K562 (cell line): ENCODE data around the gene CHST12. TPM values are rescaled to one million over a fixed set of nuclear protein-coding genes. Genes with fewer than 3 reads are reported as not detected.
A peak's percentile ranks its signal among the peaks of the same experiment; 100 is the strongest.

Experiments
- CHD4 ChIP-seq: fragments of 200-600 bp; sonication (generic); IDR thresholded peaks from 3 replicates; pipeline ENCODE4 v1.6.1; 2012; ENCODE audit warnings: low read depth, mild to moderate bottlenecking, mixed read lengths, low read length, inconsistent platforms; ENCODE audit not compliant: insufficient read depth, insufficient replicate concordance, poor library complexity, severe bottlenecking
- DDX20 ChIP-seq: fragments of 450-650 bp; IDR thresholded peaks from 2 replicates; pipeline ENCODE4 v1.6.1; 2016; ENCODE audit warnings: missing genetic modification characterization, low read depth, mild to moderate bottlenecking, missing compliant biosample characterization, moderate library complexity
- E2F1 ChIP-seq: sonication (generic); formaldehyde crosslinking; IDR thresholded peaks from 2 replicates; pipeline ENCODE4 v1.8.1; 2023; ENCODE audit warnings: mild to moderate bottlenecking, missing genetic modification reagents, moderate library complexity
- FOXK2 ChIP-seq, 2 experiments: fragments of 450-650 bp; IDR thresholded peaks in 1 of 2; conservative IDR thresholded peaks in 1 of 2; 2 replicates each; pipeline ENCODE4 v1.6.1; 2016; ENCODE audit warnings: low read depth in 2 of 2, mild to moderate bottlenecking in 1 of 2
- HBP1 ChIP-seq: fragments of 450-650 bp; formaldehyde crosslinking; IDR thresholded peaks from 2 replicates; pipeline ENCODE4 v1.4.0; 2022; ENCODE audit warnings: missing genetic modification characterization
- HCFC1 ChIP-seq: IDR thresholded peaks from 2 replicates; pipeline ENCODE4 v1.6.1; 2012; ENCODE audit warnings: low read depth, low read length, improper control_type of control experiment
- HMGXB4 ChIP-seq: sonication (generic); formaldehyde crosslinking; IDR thresholded peaks from 2 replicates; pipeline ENCODE4 v1.8.1; 2023; ENCODE audit warnings: mild to moderate bottlenecking, missing genetic modification reagents
- L3MBTL2 ChIP-seq: fragments of 450-650 bp; IDR thresholded peaks from 2 replicates; pipeline ENCODE4 v1.6.1; 2016; ENCODE audit warnings: mild to moderate bottlenecking, moderate library complexity
- MBD1 ChIP-seq: fragments of 250-450 bp; sonication (Bioruptor Pico); IDR thresholded peaks from 2 replicates; pipeline ENCODE4 v1.8.0; 2022; ENCODE audit warnings: inconsistent platforms
- MTA3 ChIP-seq: fragments of 450-650 bp; formaldehyde crosslinking; IDR thresholded peaks from 2 replicates; pipeline ENCODE4 v1.6.1; 2017; ENCODE audit warnings: mild to moderate bottlenecking, borderline replicate concordance
- NKRF ChIP-seq: fragments of 450-650 bp; IDR thresholded peaks from 2 replicates; pipeline ENCODE4 v1.6.1; 2016; ENCODE audit warnings: borderline replicate concordance
- NONO ChIP-seq, 2 experiments: fragments of 200-400 bp in 1 of 2; fragments of 450-650 bp in 1 of 2; formaldehyde crosslinking in 1 of 2; IDR thresholded peaks; 2 replicates each; pipeline ENCODE4 v1.6.1; 2017; ENCODE audit warnings: low read depth in 2 of 2, mild to moderate bottlenecking in 2 of 2, moderate library complexity in 2 of 2, low read length in 1 of 2
- POLR2A ChIP-seq: fragments of 450-650 bp; conservative IDR thresholded peaks from 2 replicates; pipeline ENCODE4 v1.6.1; 2016
- SMAD4 ChIP-seq: fragments of 250-450 bp; sonication (Bioruptor Pico); conservative IDR thresholded peaks from 2 replicates; pipeline ENCODE4 v1.8.0; 2021; ENCODE audit warnings: inconsistent platforms, mild to moderate bottlenecking, moderate library complexity
- SMARCC2 ChIP-seq: fragments of 450-650 bp; IDR thresholded peaks from 2 replicates; pipeline ENCODE4 v1.6.1; 2017; ENCODE audit warnings: antibody characterized with exemption, moderate library complexity, mild to moderate bottlenecking, low read depth
- SP1 ChIP-seq: sonication (generic); formaldehyde crosslinking; IDR thresholded peaks from 2 replicates; pipeline ENCODE4 v1.8.1; 2022; ENCODE audit warnings: mild to moderate bottlenecking, missing genetic modification reagents
- ZNF280B ChIP-seq: fragments of 250-450 bp; sonication (Bioruptor Pico); IDR thresholded peaks from 2 replicates; pipeline ENCODE4 v1.5.1; 2021; ENCODE audit warnings: mild to moderate bottlenecking
- polyA plus RNA-seq, 8 experiments: library from polyadenylated mRNA; depleted of rRNA in 4 of 8; stranded (reverse) in 5 of 8; unstranded in 3 of 8; fragments of >200 nt; fragmentation: Nextera tagmentation in 2 of 8; fragmentation: Illumina TruSeq in 1 of 8; extraction: Ambion mirVana in 2 of 8; extraction: Trizol in 1 of 8; gene quantifications; 2 replicates each; pipeline versions ENCODE4 v1.2.1 to v1.2.3, GENCODE V29; 2011 to 2014; ENCODE audit warnings: inconsistent platforms in 1 of 8, missing spikeins in 1 of 8
- total RNA-seq, 7 experiments: library from RNA; depleted of rRNA in 6 of 7; stranded (reverse); fragments of >200 nt in 6 of 7; fragmentation: Illumina TruSeq in 2 of 7; extraction: Trizol in 2 of 7; gene quantifications; 2 replicates each; pipeline versions ENCODE4 v1.2.1 to v1.2.3, GENCODE V29; 2011 to 2021; ENCODE audit warnings: low replicate concordance in 1 of 7

CHST12 gene
- total and polyA plus RNA-seq, 9 of the 15 experiments (the other 6 are each of a cell fraction or from before 2014, with no cell fraction given), result 0.18 to 19.8 (median 3.6) TPM

- 0 out of 2 replicates have a peak, but pooled peaks have one; percentile 1 for TF ChIP-seq MBD1 (CRISPR knock-in tag)
- peak; percentile 89 to 93 for TF ChIP-seq FOXK2 (conservative IDR thresholded peaks at IDR 0.05 in 1 of 2, IDR thresholded peaks at IDR 0.05 in 1 of 2; ENCODE audit: low read depth in 2 of 2)
- TF ChIP-seq MTA3, result peak; percentile 52; the same call in 1 of the 2 replicates
- TF ChIP-seq L3MBTL2, result peak; percentile 87
- no peak for TF ChIP-seq DDX20 (tag)
- TF ChIP-seq HBP1 (CRISPR knock-in tag), result no peak
- 0 out of 4 replicates have a peak, but pooled peaks of 1 of the 2 experiments have one; percentile 44 for TF ChIP-seq NONO (IDR thresholded peaks at IDR 0.05; ENCODE audit: low read depth in 2 of 2, low read length in 1 of 2)
- peak; percentile 77 for TF ChIP-seq NKRF
- TF ChIP-seq CHD4, result peak; percentile 95
- TF ChIP-seq HMGXB4 (CRISPR knock-in tag), result no peak
- TF ChIP-seq SP1 (CRISPR knock-in tag), result peak; percentile 88
- TF ChIP-seq POLR2A, result peak; percentile 82
- TF ChIP-seq SMARCC2, result no peak
- TF ChIP-seq E2F1 (CRISPR knock-in tag), result no peak
- peak; percentile 51; the same call in 1 of the 2 replicates for TF ChIP-seq SMAD4
- TF ChIP-seq HCFC1, result no peak
- TF ChIP-seq ZNF280B (CRISPR knock-in tag), result no peak
These were observed at the start of gene CHST12 (continued) for GRCh38 chr7:2403014-2403717.
